Smooth muscle cell (in vitro differentiated cells): ENCODE results near the gene CNTFR. TPM values are rescaled to one million over a fixed set of nuclear protein-coding genes. Genes with fewer than 3 reads are reported as not detected.

Experiments used
- DNase-seq: peaks from one replicate; lab custom pipeline; 2025; ENCODE audit not compliant: unreplicated experiment; lab: John Stamatoyannopoulos, UW
- H2AFZ ChIP-seq: fragments of 200-600 bp; sonication (generic); 2 replicates; pipeline ENCODE4 v1.6.0; 2016; ENCODE audit warnings: antibody characterized with exemption, low read depth, mild to moderate bottlenecking
- H3F3A ChIP-seq: fragments of 200-600 bp; sonication (generic); 2 replicates; pipeline ENCODE4 v1.6.0; 2017; ENCODE audit warnings: antibody characterized with exemption, low read depth
- H3K27ac ChIP-seq: fragments of 200-600 bp; sonication (generic); 2 replicates; pipeline ENCODE4 v1.5.1; 2016; ENCODE audit warnings: low read depth, mild to moderate bottlenecking
- H3K27me3 ChIP-seq: fragments of 200-600 bp; sonication (generic); 2 replicates; pipeline ENCODE4 v1.6.1; 2016; ENCODE audit warnings: low read depth, mild to moderate bottlenecking
- H3K36me3 ChIP-seq: fragments of 200-600 bp; sonication (generic); 2 replicates; pipeline ENCODE4 v1.5.1; 2016; ENCODE audit warnings: low read depth
- H3K4me1 ChIP-seq: fragments of 200-600 bp; sonication (generic); 2 replicates; pipeline ENCODE4 v1.5.1; 2016; ENCODE audit warnings: low read depth
- H3K4me2 ChIP-seq: fragments of 200-600 bp; sonication (generic); 2 replicates; pipeline ENCODE4 v1.6.0; 2016; ENCODE audit warnings: mild to moderate bottlenecking
- H3K4me3 ChIP-seq: fragments of 200-600 bp; sonication (generic); 2 replicates; pipeline ENCODE4 v1.5.1; 2016; ENCODE audit warnings: mild to moderate bottlenecking
- H3K79me2 ChIP-seq: fragments of 200-600 bp; sonication (generic); 2 replicates; pipeline ENCODE4 v1.6.0; 2016; ENCODE audit warnings: low read depth, mild to moderate bottlenecking
- H3K9ac ChIP-seq: fragments of 200-600 bp; sonication (generic); 2 replicates; pipeline ENCODE4 v1.6.0; 2016; ENCODE audit warnings: low read depth
- H3K9me3 ChIP-seq: fragments of 200-600 bp; sonication (generic); replicated peaks from 2 replicates; pipeline ENCODE4 v1.5.1; 2016; ENCODE audit warnings: low read depth
- H4K20me1 ChIP-seq: fragments of 200-600 bp; sonication (generic); 2 replicates; pipeline ENCODE4 v1.6.0; 2016; ENCODE audit warnings: low read depth
- WGBS: methylation state at CpG from one replicate; pipeline ENCODE4 v1.1.7; 2016; ENCODE audit warnings: low lambda C conversion rate; 5-methylcytosine and 5-hydroxymethylcytosine counted together
- polyA plus RNA-seq: library from polyadenylated mRNA; unstranded; fragments of >200 nt; fragmentation: Nextera tagmentation; extraction: Ambion mirVana; gene quantifications from 2 replicates; pipeline ENCODE4 v1.2.1, GENCODE V29; 2016
- total RNA-seq: library from RNA; depleted of rRNA; stranded (reverse); fragments of >200 nt; gene quantifications from 2 replicates; pipeline ENCODE4 v1.2.3, GENCODE V29; 2014
- TF ChIP-seq, protein P1 (sequence below): fragments of 200-600 bp; sonication (generic); IDR thresholded peaks from 2 replicates; pipeline ENCODE4 v1.5.1; 2017; ENCODE audit warnings: borderline replicate concordance, mild to moderate bottlenecking, antibody characterized with exemption; ENCODE audit not compliant: insufficient read depth, poor library complexity, severe bottlenecking

Gene CNTFR
- total and polyA plus RNA-seq, 2 experiments from 2014 or later: 4.3 to 16.4 TPM

DNA sequence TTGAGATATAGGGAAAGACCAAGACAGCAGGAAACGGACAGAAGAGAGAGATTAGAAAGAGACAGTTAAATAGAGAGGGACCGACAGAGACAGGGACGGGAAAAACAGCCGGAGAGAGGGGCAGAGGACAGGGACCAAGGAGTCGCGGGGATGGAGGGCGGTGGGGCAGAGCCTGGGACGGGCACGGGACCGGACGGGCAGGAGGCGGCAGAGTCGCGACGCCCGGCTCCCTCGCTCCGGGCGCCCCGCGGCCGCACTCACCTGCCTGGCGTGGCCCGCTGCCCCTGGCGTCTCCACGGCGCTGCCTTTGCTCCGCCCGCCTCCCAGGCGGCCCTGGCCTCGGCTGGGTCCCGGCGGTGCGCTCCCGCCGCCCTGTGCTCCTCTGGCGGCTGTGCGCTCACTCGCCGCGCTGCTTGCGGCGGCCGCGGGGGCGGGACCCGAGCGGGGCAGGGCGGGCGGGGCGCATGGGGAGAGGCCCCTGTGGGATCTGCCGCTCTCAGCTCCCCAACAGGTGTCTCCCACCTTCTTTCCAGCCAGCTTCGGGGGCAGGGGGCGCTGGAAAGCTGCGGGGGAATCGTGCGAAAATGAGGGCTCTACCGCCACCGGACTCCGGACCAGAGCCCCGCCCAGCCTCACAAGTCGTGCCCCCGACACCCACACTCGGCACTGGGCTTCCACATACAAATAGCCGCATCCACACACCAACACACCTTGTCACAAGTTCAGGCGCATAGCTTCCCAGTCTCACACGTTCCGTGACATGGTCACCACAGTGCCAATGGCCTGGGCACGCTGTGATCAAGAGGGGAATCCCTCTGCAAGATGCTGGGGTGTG is 39.3 kb upstream of the CNTFR start, which contains the start of gene ARID3C:
ARID3C (minus strand) TSS at position 411 of the 835 bp plus-strand sequence. CDS start 1,052 bp downstream, outside the sequence.
- Histone ChIP-seq H3F3A (no peaks in the 10 kb centered on the region), H3K79me2 (no peaks in the 10 kb centered on the region), H3K9ac (no peak within 1 kb of the TSS), H3K4me3 (peak within 1 kb of the TSS; percentile 40), H3K36me3 (no peaks in the 10 kb centered on the region), H3K4me2 (peak within 1 kb of the TSS; percentile 86), H3K27me3 (peaks cover 84% of the 10 kb centered on the region), H3K4me1 (peaks cover 45% of the 10 kb centered on the region), H2AFZ (no peak within 1 kb of the TSS), H4K20me1 (no peaks in the 10 kb centered on the region), H3K9me3 (no peaks in the 10 kb centered on the region), H3K27ac (no peak within 1 kb of the TSS)
- no peak for DNase-seq
- TF ChIP-seq, protein P1, sequence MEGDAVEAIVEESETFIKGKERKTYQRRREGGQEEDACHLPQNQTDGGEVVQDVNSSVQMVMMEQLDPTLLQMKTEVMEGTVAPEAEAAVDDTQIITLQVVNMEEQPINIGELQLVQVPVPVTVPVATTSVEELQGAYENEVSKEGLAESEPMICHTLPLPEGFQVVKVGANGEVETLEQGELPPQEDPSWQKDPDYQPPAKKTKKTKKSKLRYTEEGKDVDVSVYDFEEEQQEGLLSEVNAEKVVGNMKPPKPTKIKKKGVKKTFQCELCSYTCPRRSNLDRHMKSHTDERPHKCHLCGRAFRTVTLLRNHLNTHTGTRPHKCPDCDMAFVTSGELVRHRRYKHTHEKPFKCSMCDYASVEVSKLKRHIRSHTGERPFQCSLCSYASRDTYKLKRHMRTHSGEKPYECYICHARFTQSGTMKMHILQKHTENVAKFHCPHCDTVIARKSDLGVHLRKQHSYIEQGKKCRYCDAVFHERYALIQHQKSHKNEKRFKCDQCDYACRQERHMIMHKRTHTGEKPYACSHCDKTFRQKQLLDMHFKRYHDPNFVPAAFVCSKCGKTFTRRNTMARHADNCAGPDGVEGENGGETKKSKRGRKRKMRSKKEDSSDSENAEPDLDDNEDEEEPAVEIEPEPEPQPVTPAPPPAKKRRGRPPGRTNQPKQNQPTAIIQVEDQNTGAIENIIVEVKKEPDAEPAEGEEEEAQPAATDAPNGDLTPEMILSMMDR: no peak
- WGBS: 2% methylated on average over 38 of the region's 69 CpGs

DNA sequence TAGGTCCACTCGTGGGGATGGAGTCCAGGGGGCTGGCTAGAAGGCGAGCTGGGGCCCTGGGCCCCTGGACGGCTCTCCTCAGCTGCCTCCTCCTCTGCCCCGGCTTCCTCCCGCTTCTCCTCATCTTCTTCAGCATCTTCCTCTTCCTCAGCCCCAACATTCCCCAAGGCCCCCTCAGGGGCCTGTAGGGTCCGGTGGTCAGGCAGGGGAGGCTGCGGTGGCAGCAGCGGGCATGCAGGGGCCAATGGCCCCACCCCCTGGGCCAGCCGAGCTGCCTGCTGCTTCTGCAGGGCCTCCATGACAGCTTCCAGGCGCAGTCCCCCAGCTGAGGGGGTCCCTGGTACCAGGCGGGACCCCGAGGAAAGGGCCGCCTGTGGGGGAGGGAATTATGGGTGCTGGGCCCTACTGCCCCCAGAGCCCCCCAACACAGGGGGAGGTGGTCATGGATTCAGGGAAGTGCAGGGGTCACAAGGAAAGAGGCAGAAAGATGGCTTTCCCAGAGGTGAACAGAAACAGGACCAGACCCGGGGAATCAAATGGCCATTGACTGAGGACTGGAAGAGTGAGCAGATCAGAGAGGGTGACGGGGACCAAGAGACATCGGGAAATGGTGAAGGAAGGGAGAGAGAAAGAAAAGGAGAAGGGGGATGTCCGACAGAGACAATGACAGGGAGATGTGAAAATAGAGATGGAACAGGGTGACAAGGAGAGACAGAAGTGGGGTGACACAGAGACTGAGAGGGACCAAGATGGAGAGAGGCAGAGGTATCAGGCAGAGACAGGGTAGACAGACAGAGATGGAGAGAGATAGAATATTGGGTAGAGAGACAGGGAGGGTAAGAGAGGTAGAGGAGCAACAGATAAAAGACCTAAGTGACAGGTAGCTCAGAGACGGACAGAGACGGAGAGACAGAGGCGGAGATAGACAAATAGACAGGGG is 38.5 kb upstream of the CNTFR start:
- Histone ChIP-seq H3K4me3 (peak overlapping the region; percentile 40), H4K20me1 (no peaks in the 10 kb centered on the region), H3K4me2 (peak overlapping the region; percentile 86), H3K79me2 (no peaks in the 10 kb centered on the region), H3K27me3 (peaks cover 86% of the 10 kb centered on the region), H3K9ac (no peak overlapping the region), H3K27ac (no peak overlapping the region), H2AFZ (no peak overlapping the region), H3K9me3 (no peaks in the 10 kb centered on the region), H3F3A (no peaks in the 10 kb centered on the region), H3K4me1 (peaks cover 37% of the 10 kb centered on the region), H3K36me3 (no peaks in the 10 kb centered on the region)
- DNase-seq: no peak
- TF ChIP-seq, protein P1: no peak
- 63% methylated on average over 18 of the region's 20 CpGs for WGBS

DNA sequence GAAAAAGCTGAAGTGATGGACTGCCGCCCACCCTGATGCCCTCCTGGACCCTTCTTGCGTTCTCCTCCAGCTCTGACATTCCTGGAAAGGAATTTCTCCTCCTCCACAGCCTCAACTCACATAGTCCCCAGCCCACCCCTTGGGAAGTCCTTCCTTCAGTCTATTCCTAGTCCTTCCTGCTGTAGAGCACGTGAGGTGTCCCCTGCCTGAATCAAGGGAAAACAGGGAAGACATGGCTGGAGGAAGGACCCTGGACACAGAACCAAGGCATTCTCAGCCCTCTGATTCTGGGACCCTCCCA is 35.6 kb upstream of the CNTFR start:
- no peaks in the 10 kb centered on the region for H4K20me1 ChIP-seq
- peaks cover 27% of the 10 kb centered on the region for H3K4me1 ChIP-seq
- H3F3A ChIP-seq: no peaks in the 10 kb centered on the region
- DNase-seq: no peak
- H3K27ac ChIP-seq: no peak overlapping the region
- no peaks in the 10 kb centered on the region for H3K79me2 ChIP-seq
- H3K9me3 ChIP-seq: no peaks in the 10 kb centered on the region
- no peak overlapping the region for H3K4me2 ChIP-seq
- TF ChIP-seq, protein P1: no peak
- peaks cover 64% of the 10 kb centered on the region for H3K27me3 ChIP-seq
- H3K4me3 ChIP-seq: no peak overlapping the region
- H3K36me3 ChIP-seq: no peaks in the 10 kb centered on the region
- no peak overlapping the region for H3K9ac ChIP-seq
- WGBS: 58% methylated on average over 3 of the region's 3 CpGs
- H2AFZ ChIP-seq: no peak overlapping the region
